Endodermal cell (in vitro differentiated cells): ENCODE measurements around the gene ATF7IP. TPM values are rescaled to one million over a fixed set of nuclear protein-coding genes. Genes with fewer than 3 reads are reported as not detected.

Experiments used
- DNase-seq: peaks from one replicate; pipeline ENCODE4 v3.0.0-alpha.2; 2017
- H3K27ac ChIP-seq: 2 replicates; pipeline ENCODE4 v1.5.1; 2013; ENCODE audit warnings: mild to moderate bottlenecking, low read depth, low read length, moderate library complexity
- H3K27me3 ChIP-seq: 2 replicates; pipeline ENCODE4 v1.6.1; 2013; ENCODE audit warnings: mild to moderate bottlenecking, low read length, moderate library complexity; ENCODE audit not compliant: insufficient read depth, control insufficient read depth, poor library complexity, severe bottlenecking
- H3K36me3 ChIP-seq: 2 replicates; pipeline ENCODE4 v1.7.0; 2013; ENCODE audit warnings: mild to moderate bottlenecking, low read length, moderate library complexity; ENCODE audit not compliant: control insufficient read depth, insufficient read depth
- H3K4me1 ChIP-seq: one replicate; pipeline ENCODE4 v1.7.0; 2013; ENCODE audit warnings: low read length; ENCODE audit not compliant: control insufficient read depth, insufficient read depth
- H3K4me3 ChIP-seq: 2 replicates; pipeline ENCODE4 v1.5.1; 2013; ENCODE audit warnings: mild to moderate bottlenecking, low read length, moderate library complexity
- H3K9ac ChIP-seq: 2 replicates; pipeline ENCODE4 v1.6.1; 2013; ENCODE audit warnings: mild to moderate bottlenecking, low read length, moderate library complexity; ENCODE audit not compliant: poor library complexity, severe bottlenecking; ENCODE audit errors: extremely low read depth
- H3K9me3 ChIP-seq: 2 replicates; pipeline ENCODE4 v1.6.1; 2013; ENCODE audit warnings: mild to moderate bottlenecking, low read length, moderate library complexity; ENCODE audit not compliant: control insufficient read depth
- H3K27ac Mint-ChIP-seq: 2 replicates; pipeline ENCODE4 v1.8.0; 2020; ENCODE audit warnings: mixed read lengths
- H3K27me3 Mint-ChIP-seq: 2 replicates; pipeline ENCODE4 v1.8.0; 2021; ENCODE audit warnings: mild to moderate bottlenecking, mixed read lengths; ENCODE audit not compliant: insufficient read depth
- H3K36me3 Mint-ChIP-seq: 2 replicates; pipeline ENCODE4 v1.8.0; 2020; ENCODE audit warnings: low read depth, mixed read lengths
- H3K4me1 Mint-ChIP-seq: 2 replicates; pipeline ENCODE4 v1.8.0; 2020; ENCODE audit warnings: mixed read lengths
- H3K4me3 Mint-ChIP-seq: 2 replicates; pipeline ENCODE4 v1.8.0; 2020; ENCODE audit warnings: mild to moderate bottlenecking, moderate library complexity, mixed read lengths
- H3K9me3 Mint-ChIP-seq: 2 replicates; pipeline ENCODE4 v1.8.0; 2020; ENCODE audit warnings: mild to moderate bottlenecking, mixed read lengths
- CTCF ChIP-seq: fragments of 200-600 bp; sonication (generic); conservative IDR thresholded peaks from 2 replicates; pipeline ENCODE4 v1.5.0; 2021; ENCODE audit warnings: antibody characterized with exemption, mild to moderate bottlenecking
- WGBS, 2 experiments: methylation state at CpG; one replicate each; pipeline versions ENCODE4 v1.1.5 to v1.1.7; 2013; ENCODE audit warnings: missing lambda C conversion rate in 2 of 2, mixed read lengths in 1 of 2; ENCODE audit not compliant: insufficient coverage in 1 of 2, insufficient read length in 1 of 2; 5-methylcytosine and 5-hydroxymethylcytosine counted together
- total RNA-seq, 2 donors: library from RNA; stranded (reverse); fragmentation: NEBNext Ultra II Directional in 1 of 2; extraction: Animal tissue kit (Norgen Biotek cat#: 25700) in 1 of 2; gene quantifications; 2 replicates in 1 of 2; 3 replicates in 1 of 2; pipeline ENCODE4 v1.2.1, GENCODE V29; 2021

The ATF7IP gene
- total RNA-seq, 2 donors from 2014 or later = 174 to 222 TPM

DNA sequence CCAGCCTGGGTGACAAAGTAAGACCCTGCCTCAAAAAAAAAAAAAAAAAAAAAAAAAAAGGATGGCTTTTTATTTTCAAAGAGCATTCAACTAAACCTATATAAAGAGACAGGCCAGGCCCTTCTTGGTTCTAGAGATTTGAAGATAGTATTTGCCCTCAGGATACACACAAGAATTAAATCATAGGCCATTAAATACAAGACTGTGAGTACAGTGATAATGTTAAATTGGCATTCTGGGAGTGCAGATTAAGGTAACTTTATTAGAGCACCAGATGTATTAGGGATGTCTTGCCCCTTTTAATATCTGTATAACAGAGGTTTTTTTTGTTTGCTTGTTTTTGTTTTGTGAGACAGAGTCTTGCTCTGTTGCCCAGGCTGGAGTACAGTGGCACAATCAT lies 61.3 kb downstream of the ATF7IP start:
- no peaks in the 10 kb centered on the region for H3K27me3 Mint-ChIP-seq
- H3K9me3 ChIP-seq = peaks cover 18% of the 10 kb centered on the region
- no peak overlapping the region for H3K9ac ChIP-seq
- TF ChIP-seq CTCF = no peak
- DNase-seq = no peak
- H3K9me3 Mint-ChIP-seq = peaks cover 16% of the 10 kb centered on the region
- H3K4me3 Mint-ChIP-seq = no peak overlapping the region
- H3K27ac ChIP-seq = no peak overlapping the region
- H3K4me1 Mint-ChIP-seq = peaks cover 1% of the 10 kb centered on the region
- H3K4me1 ChIP-seq = no peaks in the 10 kb centered on the region
- no peak overlapping the region for H3K27ac Mint-ChIP-seq
- H3K36me3 Mint-ChIP-seq = peaks cover 84% of the 10 kb centered on the region
- H3K27me3 ChIP-seq = no peaks in the 10 kb centered on the region
- H3K36me3 ChIP-seq = peaks cover 73% of the 10 kb centered on the region
- no peak overlapping the region for H3K4me3 ChIP-seq

DNA sequence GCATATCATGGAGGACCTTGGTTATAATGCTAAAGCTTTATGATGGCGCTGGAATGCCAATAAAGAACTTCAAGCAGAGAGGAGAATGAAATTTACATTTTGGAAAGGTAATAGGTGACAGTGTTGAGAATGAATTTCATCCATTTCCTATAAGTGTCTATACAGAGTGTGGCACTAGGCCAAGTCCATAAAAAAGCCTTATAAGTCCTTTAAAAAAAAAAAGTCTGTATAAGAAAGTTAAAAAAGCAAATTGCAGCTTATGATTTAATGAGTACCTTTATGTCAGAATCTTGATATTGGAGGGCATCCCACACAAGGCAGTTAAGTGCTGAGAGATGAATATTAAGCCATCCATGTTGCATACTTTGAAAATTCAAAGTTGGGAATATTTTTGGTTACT lies 62.4 kb downstream of the ATF7IP start:
- H3K27me3 Mint-ChIP-seq = no peaks in the 10 kb centered on the region
- Histone ChIP-seq H3K9ac (no peak overlapping the region), H3K27me3 (no peaks in the 10 kb centered on the region), H3K4me1 (no peaks in the 10 kb centered on the region), H3K27ac (no peak overlapping the region), H3K9me3 (peaks cover 17% of the 10 kb centered on the region), H3K36me3 (peaks cover 72% of the 10 kb centered on the region), H3K4me3 (no peak overlapping the region)
- no peak overlapping the region for H3K4me3 Mint-ChIP-seq
- H3K27ac Mint-ChIP-seq = no peak overlapping the region
- peaks cover 4% of the 10 kb centered on the region for H3K4me1 Mint-ChIP-seq
- peaks cover 10% of the 10 kb centered on the region for H3K9me3 Mint-ChIP-seq
- peaks cover 75% of the 10 kb centered on the region for H3K36me3 Mint-ChIP-seq
- WGBS, 2 experiments = 96 to 100% methylated on average over 1 of the region's 1 CpG
- no peak for TF ChIP-seq CTCF
- no peak for DNase-seq

DNA sequence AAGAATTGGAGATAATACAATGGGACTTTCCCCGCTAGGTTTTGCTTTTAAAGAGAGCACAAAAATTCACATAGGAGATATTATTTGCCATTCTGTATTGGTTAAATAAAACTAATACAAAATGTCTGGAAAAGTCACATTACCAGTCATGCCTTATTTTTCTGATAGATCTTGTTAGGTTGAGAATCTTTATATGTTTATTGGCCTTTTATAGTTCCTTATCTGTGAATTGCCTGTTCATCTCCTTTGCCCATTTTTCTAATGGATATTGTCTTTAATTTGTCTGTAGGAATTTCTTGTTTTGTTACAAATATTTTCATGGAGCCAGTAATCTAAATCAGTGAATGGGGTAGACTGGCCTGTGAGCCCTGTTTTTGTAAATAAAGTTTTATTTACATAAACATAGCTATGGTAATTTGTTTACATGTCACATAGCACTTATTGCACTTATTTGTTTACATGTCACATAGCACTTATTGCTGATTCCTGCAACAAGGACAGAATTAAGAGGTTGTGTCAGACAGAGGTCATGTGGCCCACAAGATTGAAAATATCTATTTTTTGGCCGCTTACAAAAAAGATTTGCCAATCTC lies 65.0 kb downstream of the ATF7IP start:
- WGBS, 2 experiments = 100% methylated on average over 2 of the region's 2 CpGs; no CpG with 5 or more reads in 1 of the 2 experiments
- no peak for TF ChIP-seq CTCF
- H3K36me3 Mint-ChIP-seq = peaks cover 65% of the 10 kb centered on the region

More for the DNA sequence above, 65.0 kb downstream of the ATF7IP start:
- no peak overlapping the region for H3K4me3 Mint-ChIP-seq
- Histone ChIP-seq H3K9ac (no peak overlapping the region), H3K9me3 (peaks cover 17% of the 10 kb centered on the region), H3K36me3 (peaks cover 65% of the 10 kb centered on the region), H3K27ac (no peak overlapping the region), H3K27me3 (no peaks in the 10 kb centered on the region), H3K4me1 (no peaks in the 10 kb centered on the region), H3K4me3 (peak overlapping the region; percentile 30)
- no peak for DNase-seq
- H3K27me3 Mint-ChIP-seq = no peaks in the 10 kb centered on the region
- peaks cover 10% of the 10 kb centered on the region for H3K9me3 Mint-ChIP-seq
- peaks cover 4% of the 10 kb centered on the region for H3K4me1 Mint-ChIP-seq
- H3K27ac Mint-ChIP-seq = no peak overlapping the region
